ENCODE results near the gene MOV10L1.

Gene MOV10L1

GRCh38 chr22:50089682-50090411 lies at the start of gene MOV10L1:
TSS of gene MOV10L1 (plus strand) at chr22:50090006. CDS start at chr22:50090089, 83 bp downstream.
- no peak for DNase-seq

GRCh38 chr22:50040717-50041116 lies 49.1 kb upstream of the MOV10L1 start:
- no peak for DNase-seq

- no peak for DNase-seq
Measured at GRCh38 chr22:50041361-50042065, 48.3 kb upstream of the MOV10L1 start.

DNA sequence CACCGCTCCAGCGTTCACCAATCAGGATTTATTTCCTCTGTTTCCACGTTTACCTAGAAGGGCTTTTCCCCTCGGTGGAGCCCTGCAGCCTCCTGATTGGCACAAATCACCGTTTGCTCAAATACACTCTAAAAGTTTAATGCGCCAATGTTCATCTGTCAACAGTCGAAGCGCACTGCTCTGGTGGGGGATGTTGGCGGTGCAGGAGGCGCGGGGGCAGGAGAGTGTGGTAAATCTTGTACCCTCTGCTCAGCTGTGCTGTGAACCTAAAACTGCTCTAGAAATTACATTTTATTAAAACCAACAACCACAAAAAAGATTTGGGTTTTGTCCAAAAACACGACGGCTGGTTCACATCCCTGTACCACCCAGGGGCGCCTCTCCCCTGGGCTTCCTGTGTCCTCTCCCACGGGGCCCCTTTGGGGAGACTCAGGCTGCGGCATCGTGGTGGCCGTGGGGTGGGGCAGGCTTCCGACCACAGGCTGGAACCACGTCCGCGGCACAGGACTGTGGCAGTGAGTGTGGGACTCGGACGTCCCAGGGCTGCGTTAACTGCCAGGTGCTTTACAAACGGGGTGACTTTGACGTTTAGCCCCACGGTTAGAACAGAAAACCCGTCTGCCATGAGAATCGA lies 45.2 kb upstream of the MOV10L1 start:
- no peak for DNase-seq

GRCh38 chr22:50045211-50046018 lies 44.4 kb upstream of the MOV10L1 start:
- DNase-seq = no peak

GRCh38 chr22:50046019-50046415 lies 43.8 kb upstream of the MOV10L1 start:
- DNase-seq = no peak

DNA sequence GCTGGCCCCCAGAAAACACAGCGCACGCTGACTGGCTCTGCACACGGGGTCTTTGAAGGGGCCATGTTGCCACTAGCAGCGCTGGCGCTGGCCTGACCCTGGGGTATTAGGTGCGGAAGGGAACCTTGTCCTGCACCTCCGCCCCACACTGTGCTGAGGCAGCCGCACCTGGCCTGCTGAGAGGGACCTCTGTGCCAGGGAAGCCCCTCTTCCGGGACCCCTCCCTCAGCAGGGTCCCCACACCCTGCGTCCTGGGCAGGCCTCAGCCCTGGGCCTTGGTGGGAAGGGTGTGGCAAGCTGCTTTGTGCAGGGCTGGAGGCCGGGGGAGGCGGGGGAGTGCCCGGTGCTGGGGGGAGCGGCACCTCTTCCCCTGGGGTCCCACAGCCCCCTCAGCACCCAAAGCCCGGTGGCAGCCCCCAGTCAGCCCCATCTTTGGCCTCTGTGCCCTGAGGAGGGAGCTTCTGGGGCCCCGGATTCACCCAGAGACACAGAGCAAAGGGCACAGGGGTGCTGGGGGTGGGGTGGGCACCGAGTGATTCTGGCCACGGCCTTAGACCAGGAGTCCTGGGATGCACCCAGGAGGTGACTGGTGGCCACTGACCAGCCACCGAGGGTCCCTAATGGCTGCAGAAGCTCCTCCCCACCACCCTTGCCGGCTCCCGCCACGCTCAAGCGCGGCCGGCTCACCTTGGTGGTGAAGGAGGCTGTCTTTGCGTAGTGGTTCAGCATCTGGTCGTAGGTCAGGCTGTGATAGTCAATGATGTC lies 43.1 kb upstream of the MOV10L1 start:
- no peak for DNase-seq

DNA sequence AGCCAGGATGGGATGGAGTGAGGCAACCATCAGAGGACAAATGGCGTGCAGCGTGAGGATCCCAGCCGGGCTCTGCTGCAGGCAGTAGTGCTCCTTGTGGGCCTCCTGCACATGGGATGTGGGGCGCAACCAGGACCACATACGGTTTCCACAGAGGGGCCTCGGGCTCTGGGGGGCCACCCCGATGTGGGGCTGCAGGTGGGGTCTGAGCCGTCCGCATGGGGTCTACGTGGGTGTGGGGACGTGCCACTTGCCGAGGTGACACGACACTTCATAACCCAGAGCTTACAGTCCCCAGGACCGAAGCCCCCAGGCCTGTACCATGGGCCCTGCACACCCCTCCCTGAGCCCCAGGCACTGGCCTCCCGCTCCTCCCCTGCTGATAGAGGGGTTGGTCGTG lies 42.5 kb upstream of the MOV10L1 start:
- no peak for DNase-seq

- no peak for DNase-seq
Measured at GRCh38 chr22:50048061-50048765, 41.6 kb upstream of the MOV10L1 start.

DNA sequence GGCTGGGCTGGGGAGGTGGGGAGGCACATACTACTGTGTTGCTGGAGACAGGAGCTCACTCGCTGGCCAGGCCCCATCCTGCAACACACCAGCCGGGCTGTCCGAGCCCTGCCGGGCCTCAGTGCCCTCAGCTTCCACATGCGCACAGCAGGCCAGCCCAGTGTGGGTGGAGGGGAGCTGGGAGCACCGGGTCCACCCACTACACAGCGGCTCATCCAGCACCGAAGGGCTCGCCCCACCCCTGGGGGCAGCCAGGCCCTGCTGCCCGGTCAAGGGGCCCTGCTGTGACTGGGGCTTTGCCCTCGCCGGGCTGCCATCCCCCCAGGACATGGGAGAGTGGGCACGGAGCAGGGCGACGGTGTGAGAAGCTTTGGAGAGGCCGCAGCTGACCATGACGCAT lies 41.0 kb upstream of the MOV10L1 start:
- DNase-seq = no peak

DNA sequence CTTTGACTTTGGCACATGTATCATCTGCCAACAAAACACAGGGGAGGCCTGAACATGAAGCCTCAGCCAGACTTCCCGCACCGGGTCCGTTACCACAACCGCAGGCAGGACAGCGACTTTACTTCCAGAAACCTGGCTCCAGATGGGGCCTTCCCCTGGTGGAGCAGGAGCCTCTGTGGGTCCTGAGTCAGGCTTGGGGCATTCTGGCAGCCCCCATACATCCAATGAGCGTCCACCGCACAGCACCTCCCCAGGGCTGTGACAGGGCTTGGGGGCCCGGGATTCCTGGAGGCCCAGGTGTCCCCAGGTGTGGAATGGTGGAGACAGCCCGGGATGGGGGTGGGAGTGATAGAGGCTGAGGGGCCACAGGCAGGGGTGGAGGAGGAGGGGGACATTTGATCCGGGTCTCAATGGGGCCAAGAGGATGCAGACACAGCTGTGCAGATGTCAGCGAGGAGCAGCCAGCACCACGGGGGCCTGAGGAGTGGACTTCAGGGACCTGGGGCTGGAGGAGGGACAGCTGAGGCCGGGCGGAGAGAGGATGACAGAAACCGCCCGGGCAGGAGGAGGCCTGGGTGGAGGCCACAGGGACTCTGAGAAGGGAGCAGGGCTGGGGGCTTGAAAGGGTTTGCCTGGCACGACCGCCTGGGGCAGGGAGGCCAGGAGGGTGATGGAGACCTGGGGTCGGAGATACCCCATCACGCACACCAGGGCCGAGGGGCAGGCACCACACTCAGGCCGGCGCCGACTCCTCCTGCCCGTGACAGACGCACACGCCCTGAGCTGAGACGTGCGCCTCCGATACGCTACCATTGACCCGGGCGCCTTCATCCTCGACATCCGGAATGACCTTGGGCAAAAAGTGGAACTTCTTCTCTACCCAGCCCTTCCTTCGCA lies 40.3 kb upstream of the MOV10L1 start:
- no peak for DNase-seq

GRCh38 chr22:50051930-50052329 lies 37.9 kb upstream of the MOV10L1 start:
- no peak for DNase-seq

- no peak for DNase-seq
Measured at GRCh38 chr22:50053861-50054260, 35.9 kb upstream of the MOV10L1 start.

GRCh38 chr22:50056214-50056972 lies 33.4 kb upstream of the MOV10L1 start:
- no peak for DNase-seq

GRCh38 chr22:50057278-50058060 lies 32.3 kb upstream of the MOV10L1 start:
- DNase-seq = no peak

- DNase-seq = no peak
Measured at GRCh38 chr22:50058061-50058905, 31.5 kb upstream of the MOV10L1 start, which contains the start of gene TTLL8. TSS of gene TTLL8 (minus strand) at chr22:50058298.

- no peak for DNase-seq
Measured at GRCh38 chr22:50058906-50059880, 30.6 kb upstream of the MOV10L1 start.

Data from GDM1 (cell line).